AG09319 (cell line): ENCODE results near the gene CORO2B.

Experiments used
- DNase-seq: peaks from one replicate; pipeline ENCODE4 v3.0.0-alpha.2; 2010; ENCODE audit warnings: low read depth; ENCODE audit errors: extremely low read depth
- TF ChIP-seq, protein P1 (sequence below): IDR thresholded peaks from 2 replicates; pipeline ENCODE4 v1.5.1; 2011; ENCODE audit warnings: low read depth, mild to moderate bottlenecking, inconsistent platforms, low read length, moderate library complexity

Gene CORO2B

DNA sequence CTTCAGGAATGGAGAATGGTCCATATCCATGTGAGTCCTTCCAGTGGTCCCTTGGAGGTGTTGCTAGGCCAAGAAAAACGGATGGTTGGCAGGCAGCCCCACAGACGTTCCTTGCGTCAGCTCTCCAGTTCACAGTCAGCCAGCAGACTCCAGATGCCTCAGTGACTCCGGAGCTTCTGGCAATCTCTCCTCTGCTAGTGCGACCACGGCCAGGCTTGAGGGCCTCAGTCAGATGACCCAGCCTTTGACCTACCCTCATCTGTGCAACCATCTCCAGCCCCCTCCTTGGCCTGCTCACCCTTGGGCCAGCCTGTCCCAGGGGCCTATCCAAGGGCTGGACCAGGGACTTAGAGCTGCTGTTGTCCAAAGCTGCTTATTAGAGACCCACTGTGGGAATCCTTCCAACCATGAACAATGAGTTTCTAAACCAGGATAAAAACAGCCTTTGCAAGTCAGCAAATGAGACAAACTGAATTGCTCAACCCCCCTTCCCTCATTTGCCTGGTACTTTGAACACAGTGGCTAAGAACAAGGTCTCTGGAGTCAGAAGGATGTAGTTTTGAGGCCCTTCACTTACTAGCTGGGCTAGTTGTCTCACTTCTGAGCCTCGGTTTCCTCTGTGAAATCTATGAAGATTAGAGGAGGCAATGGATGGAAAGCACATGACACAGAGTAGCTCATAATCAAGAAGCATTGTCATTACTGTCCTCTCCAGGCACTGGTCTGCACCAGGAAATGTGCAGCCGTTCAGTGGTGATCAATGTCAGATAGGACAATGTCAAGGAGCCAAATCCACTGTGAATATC lies 197.1 kb downstream of the CORO2B start:
- no peak for DNase-seq
- TF ChIP-seq, protein P1, sequence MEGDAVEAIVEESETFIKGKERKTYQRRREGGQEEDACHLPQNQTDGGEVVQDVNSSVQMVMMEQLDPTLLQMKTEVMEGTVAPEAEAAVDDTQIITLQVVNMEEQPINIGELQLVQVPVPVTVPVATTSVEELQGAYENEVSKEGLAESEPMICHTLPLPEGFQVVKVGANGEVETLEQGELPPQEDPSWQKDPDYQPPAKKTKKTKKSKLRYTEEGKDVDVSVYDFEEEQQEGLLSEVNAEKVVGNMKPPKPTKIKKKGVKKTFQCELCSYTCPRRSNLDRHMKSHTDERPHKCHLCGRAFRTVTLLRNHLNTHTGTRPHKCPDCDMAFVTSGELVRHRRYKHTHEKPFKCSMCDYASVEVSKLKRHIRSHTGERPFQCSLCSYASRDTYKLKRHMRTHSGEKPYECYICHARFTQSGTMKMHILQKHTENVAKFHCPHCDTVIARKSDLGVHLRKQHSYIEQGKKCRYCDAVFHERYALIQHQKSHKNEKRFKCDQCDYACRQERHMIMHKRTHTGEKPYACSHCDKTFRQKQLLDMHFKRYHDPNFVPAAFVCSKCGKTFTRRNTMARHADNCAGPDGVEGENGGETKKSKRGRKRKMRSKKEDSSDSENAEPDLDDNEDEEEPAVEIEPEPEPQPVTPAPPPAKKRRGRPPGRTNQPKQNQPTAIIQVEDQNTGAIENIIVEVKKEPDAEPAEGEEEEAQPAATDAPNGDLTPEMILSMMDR = no peak

DNA sequence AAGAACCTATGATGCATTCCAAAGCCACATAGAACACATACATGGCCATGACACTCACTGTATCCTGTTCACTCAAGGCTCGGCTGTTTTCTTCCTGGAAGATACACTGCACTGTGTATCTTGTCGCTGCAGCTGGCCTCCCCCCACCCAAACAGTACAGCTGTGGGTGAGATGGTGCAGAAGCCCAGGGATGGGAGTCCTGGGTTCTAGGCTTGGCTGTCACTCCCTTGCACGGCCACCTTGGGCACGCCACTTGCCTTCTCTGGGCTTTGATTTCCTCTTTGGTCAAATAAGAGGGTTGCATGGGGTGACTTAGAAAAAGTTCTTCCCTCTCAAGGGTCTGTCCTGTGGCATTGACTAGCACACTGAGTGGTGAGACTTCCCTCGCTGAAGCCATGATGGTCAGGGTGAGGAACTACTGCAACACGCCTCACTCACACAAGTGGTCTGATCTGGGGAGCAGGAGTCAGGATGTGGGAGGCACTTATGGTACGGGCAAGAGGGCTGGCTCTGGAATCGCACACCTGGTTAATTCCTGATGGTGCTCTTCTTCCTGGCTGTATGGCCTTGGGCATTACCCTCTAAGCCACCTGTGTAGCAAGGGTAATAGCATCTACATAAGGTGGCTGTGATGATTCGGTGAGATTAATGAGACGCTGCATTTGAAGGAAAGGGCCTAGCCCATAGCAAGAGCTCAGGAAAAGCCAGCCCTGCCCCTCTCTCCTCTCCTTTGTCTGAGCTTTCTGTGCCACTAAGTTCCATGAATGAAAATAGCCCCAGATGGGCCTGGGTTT lies 197.9 kb downstream of the CORO2B start:
- TF ChIP-seq, protein P1 = no peak
- no peak for DNase-seq
